ENCODE data around the gene ACER2. TPM values are rescaled to one million over a fixed set of nuclear protein-coding genes. Genes with fewer than 3 reads are reported as not detected.

ACER2 gene
- total RNA-seq, 1 donor from 2014 or later: 3.9 TPM

DNA sequence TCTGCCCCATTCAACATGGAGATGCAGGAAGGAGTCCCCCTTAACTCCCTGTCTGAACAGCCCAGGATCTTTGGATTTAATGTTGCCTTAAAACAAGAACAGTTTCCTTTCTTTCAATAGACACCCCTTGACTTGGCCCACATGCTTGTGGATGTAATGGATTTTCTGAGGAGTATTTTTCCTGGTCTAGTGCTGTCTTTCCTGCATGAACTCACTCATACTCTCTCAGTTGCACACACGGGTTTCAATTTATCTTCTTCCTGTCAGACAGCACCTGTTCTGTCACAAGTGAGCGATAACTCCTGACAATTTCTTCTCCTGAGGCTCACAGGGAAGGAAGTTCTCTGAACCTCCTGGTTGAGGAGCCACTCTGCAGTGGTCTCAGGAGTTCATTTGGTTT, 85.1 kb downstream of the ACER2 start:
- no peak for DNase-seq (ENCODE audit: extremely low spot score in 2 of 2)
- Histone ChIP-seq H3K9me3 (no peaks in the 10 kb centered on the region), H3K4me1 (no peaks in the 10 kb centered on the region), H3K36me3 (no peaks in the 10 kb centered on the region), H3K27ac (no peak overlapping the region), H3K4me3 (peak overlapping the region; percentile 31 to 35), H3K27me3 (no peaks in the 10 kb centered on the region)
- intact Hi-C loops (cut with DNase I): no loop called here
- no peak for TF ChIP-seq POLR2A (IDR thresholded peaks at IDR 0.05)
- TF ChIP-seq POLR2AphosphoS5 (IDR thresholded peaks at IDR 0.05; ENCODE audit: insufficient read depth in 1 of 2, low read depth in 1 of 2): no peak
- TF ChIP-seq, protein P1, sequence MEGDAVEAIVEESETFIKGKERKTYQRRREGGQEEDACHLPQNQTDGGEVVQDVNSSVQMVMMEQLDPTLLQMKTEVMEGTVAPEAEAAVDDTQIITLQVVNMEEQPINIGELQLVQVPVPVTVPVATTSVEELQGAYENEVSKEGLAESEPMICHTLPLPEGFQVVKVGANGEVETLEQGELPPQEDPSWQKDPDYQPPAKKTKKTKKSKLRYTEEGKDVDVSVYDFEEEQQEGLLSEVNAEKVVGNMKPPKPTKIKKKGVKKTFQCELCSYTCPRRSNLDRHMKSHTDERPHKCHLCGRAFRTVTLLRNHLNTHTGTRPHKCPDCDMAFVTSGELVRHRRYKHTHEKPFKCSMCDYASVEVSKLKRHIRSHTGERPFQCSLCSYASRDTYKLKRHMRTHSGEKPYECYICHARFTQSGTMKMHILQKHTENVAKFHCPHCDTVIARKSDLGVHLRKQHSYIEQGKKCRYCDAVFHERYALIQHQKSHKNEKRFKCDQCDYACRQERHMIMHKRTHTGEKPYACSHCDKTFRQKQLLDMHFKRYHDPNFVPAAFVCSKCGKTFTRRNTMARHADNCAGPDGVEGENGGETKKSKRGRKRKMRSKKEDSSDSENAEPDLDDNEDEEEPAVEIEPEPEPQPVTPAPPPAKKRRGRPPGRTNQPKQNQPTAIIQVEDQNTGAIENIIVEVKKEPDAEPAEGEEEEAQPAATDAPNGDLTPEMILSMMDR (IDR thresholded peaks at IDR 0.05): no peak

DNA sequence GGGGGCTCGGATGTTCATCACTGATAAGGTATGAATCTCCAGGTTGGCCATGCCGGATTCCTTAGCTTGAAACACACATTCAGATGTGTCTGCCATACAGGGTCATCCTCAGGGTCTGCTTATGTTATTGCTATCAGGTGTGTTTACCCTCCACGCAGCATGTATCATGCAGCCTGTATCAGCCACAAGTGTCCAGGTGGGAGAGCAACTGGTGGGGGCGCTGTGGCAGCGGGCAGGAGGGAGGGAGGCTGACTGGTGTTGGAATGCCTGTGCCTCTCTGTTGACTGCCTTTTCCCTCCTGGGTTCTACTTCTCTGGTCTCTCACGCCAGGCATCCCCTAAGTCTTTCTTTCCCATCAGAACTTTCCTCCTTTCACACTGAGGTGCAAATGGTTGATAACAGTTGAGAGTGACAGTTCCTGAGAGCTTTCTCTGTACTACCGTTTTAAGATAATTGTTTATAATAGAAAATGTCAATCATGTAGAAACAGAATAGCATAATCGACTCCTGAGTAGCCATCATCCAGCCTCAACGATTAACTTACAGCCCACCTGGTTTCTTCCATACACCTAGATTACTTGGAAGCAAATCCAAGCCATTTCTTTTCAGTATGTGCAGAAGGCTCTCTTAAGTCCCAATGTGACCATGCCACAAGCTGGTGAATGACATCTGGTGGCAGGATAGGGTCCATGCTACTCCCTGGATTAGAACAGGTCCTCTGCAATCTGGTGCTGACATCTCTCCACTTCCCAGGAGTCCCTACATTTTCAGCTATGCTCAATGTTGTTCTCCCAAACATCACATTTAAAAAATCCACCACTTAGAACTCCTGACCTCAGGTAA, 86.6 kb downstream of the ACER2 start:
- intact Hi-C loops (cut with DNase I): no loop called here
- H3K9me3 ChIP-seq: no peaks in the 10 kb centered on the region
- DNase-seq (ENCODE audit: extremely low spot score in 2 of 2): no peak
- H3K4me3 ChIP-seq: no peak overlapping the region
- H3K36me3 ChIP-seq: no peaks in the 10 kb centered on the region
- H3K4me1 ChIP-seq: no peaks in the 10 kb centered on the region
- no peak overlapping the region for H3K27ac ChIP-seq
- H3K27me3 ChIP-seq: no peaks in the 10 kb centered on the region
- TF ChIP-seq, protein P1 (IDR thresholded peaks at IDR 0.05): no peak
- TF ChIP-seq POLR2A (IDR thresholded peaks at IDR 0.05) (no peak), POLR2AphosphoS5 (IDR thresholded peaks at IDR 0.05; ENCODE audit: insufficient read depth in 1 of 2, low read depth in 1 of 2) (no peak)

DNA sequence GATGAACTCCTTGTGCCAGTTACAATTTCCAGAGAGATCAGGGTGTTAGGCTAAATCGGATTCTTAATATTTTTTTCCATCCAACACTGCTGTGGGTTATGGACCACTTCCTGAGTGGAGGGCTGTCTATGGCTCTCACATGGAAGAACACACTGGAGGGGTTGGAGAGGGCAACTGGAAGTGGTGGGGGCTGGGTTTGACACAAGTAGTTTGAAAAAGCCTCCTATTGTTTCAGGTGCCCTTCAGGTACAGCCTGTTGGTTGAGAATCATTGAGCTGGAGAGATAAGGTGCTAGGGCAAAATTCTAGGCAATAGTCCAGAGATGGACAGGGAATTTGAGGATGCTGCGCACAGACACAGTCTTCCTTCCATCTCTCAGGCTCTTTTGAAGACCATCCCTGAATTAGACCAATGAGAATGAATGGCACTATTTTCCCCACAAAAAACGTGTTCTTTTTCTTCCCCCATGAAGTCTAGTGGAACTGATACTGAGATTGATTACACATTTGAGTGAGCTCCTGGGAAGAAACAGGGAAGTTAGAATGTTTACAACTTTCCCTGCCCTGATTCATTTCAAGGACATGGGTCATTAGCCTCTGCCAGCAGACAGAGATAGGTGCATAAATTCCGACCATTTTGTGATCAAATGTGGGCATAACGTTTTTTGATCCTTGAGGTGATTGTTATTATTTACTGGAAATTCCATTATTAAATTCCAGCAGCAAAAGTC, 87.7 kb downstream of the ACER2 start:
- H3K4me3 ChIP-seq: no peak overlapping the region
- no peak for DNase-seq (ENCODE audit: extremely low spot score in 2 of 2)
- H3K4me1 ChIP-seq: no peaks in the 10 kb centered on the region
- intact Hi-C loops (cut with DNase I): no loop called here
- no peaks in the 10 kb centered on the region for H3K36me3 ChIP-seq
- TF ChIP-seq POLR2AphosphoS5 (IDR thresholded peaks at IDR 0.05; ENCODE audit: insufficient read depth in 1 of 2, low read depth in 1 of 2): no peak
- TF ChIP-seq, protein P1 (IDR thresholded peaks at IDR 0.05): no peak
- no peak for TF ChIP-seq POLR2A (IDR thresholded peaks at IDR 0.05)
- no peaks in the 10 kb centered on the region for H3K9me3 ChIP-seq
- H3K27ac ChIP-seq: no peak overlapping the region
- H3K27me3 ChIP-seq: no peaks in the 10 kb centered on the region

DNA sequence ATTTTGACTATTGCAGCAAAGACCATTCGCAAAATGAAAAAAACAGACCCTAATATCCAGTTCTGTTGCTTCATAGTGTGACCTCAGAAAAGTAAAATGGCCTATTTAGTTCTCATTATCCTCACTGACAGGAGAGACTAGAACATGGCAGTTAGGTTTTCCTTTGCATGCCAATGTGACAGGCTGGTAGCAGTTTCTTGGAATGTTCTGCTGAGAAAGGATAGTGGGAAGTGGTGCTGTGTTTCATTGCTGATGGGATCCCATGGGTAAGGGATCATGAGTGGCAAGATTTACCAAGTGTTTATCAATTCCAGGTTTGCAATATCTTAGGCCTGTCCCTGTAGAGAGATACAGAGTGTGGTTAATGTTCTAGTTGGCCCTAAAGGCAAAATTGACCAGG, 88.5 kb downstream of the ACER2 start:
- intact Hi-C loops (cut with DNase I): no loop called here
- Histone ChIP-seq H3K4me1 (no peaks in the 10 kb centered on the region), H3K36me3 (no peaks in the 10 kb centered on the region), H3K9me3 (no peaks in the 10 kb centered on the region), H3K27ac (no peak overlapping the region), H3K27me3 (no peaks in the 10 kb centered on the region), H3K4me3 (no peak overlapping the region)
- TF ChIP-seq, protein P1 (IDR thresholded peaks at IDR 0.05): no peak
- TF ChIP-seq POLR2A (IDR thresholded peaks at IDR 0.05): no peak
- no peak for TF ChIP-seq POLR2AphosphoS5 (IDR thresholded peaks at IDR 0.05; ENCODE audit: insufficient read depth in 1 of 2, low read depth in 1 of 2)
- no peak for DNase-seq (ENCODE audit: extremely low spot score in 2 of 2)

DNA sequence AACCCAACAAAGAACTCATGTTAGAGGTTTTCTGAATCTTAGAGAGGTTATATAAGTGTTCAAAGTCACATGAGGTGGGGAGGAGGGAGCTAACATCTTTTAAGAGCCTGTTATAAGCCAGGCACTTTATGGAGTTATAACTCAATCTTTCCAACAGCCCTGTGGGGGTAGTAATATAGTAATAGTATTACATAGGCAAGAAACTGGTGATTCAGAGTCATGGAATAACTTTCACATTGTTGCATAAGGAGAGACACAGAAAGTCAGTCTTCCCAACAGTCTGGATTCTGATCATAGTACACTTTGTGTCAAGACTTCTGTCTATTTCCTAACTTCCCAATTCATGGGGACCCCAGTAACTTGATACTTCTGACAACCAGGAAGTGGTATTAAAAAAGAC, 89.2 kb downstream of the ACER2 start:
- intact Hi-C loops (cut with DNase I): no loop called here
- Histone ChIP-seq H3K36me3 (no peaks in the 10 kb centered on the region), H3K4me1 (no peaks in the 10 kb centered on the region), H3K9me3 (no peaks in the 10 kb centered on the region), H3K27ac (no peak overlapping the region), H3K4me3 (no peak overlapping the region), H3K27me3 (no peaks in the 10 kb centered on the region)
- DNase-seq (ENCODE audit: extremely low spot score in 2 of 2): no peak
- TF ChIP-seq, protein P1 (IDR thresholded peaks at IDR 0.05): no peak
- TF ChIP-seq POLR2AphosphoS5 (IDR thresholded peaks at IDR 0.05; ENCODE audit: insufficient read depth in 1 of 2, low read depth in 1 of 2): no peak
- TF ChIP-seq POLR2A (IDR thresholded peaks at IDR 0.05): no peak
